Bronchial epithelial cell (primary cell): ENCODE data around the gene PATJ. TPM values are rescaled to one million over a fixed set of nuclear protein-coding genes. Genes with fewer than 3 reads are reported as not detected.
"Not testable (repeated sequence)": the region's sequence is repeated elsewhere in the genome, so short reads cannot be mapped to it uniquely, and the experiment has no call there.

ENCODE experiments used
- DNase-seq: peaks from one replicate; pipeline ENCODE4 v3.0.0-alpha.2; 2010; ENCODE audit warnings: low read depth
- FAIRE-seq: peaks from 2 replicates; lab custom pipeline; 2011; peaks lifted over from hg19 to GRCh38; lab: Jason Lieb, UNC
- H3K27me3 ChIP-seq: 2 replicates; pipeline ENCODE4 v1.5.1; 2011; ENCODE audit warnings: low read length; ENCODE audit not compliant: control insufficient read depth, insufficient read depth
- H3K36me3 ChIP-seq: 2 replicates; pipeline ENCODE4 v1.5.1; 2011; ENCODE audit warnings: low read length; ENCODE audit not compliant: control insufficient read depth, insufficient read depth
- H3K4me3 ChIP-seq: 2 replicates; pipeline ENCODE4 v1.5.1; 2011; ENCODE audit warnings: mild to moderate bottlenecking, low read depth, low read length, control low read depth
- total RNA-seq: library from RNA; depleted of rRNA; stranded (reverse); fragments of >200 nt; gene quantifications from 2 replicates; pipeline ENCODE4 v1.2.1, GENCODE V29; 2014
- TF ChIP-seq, protein P1 (sequence below): IDR thresholded peaks from 2 replicates; pipeline ENCODE4 v1.5.1; 2011; ENCODE audit warnings: mild to moderate bottlenecking, moderate library complexity, low read length, control low read depth, inconsistent platforms; ENCODE audit not compliant: insufficient read depth, severe bottlenecking

Gene PATJ
- total RNA-seq, 1 donor from 2014 or later, result 46.6 TPM

DNA sequence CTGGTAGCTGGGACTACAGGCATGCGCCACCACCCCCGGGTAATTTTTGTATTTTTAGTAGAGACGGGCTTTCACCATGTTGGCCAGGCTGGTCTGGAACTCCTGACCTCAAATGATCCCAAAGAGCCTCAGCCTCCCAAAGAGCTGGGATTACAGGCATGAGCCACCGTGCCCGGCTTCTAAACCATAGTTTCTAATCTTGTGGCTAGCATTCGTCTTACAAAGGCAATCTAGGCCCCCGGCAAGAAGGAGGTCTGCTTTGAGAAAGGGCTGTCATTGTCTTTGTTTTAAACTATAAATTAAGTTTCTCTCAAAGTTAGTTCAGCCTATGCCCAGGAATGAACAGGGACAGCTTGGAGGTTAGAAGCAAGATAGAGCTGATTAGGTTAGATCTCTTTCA, 442.1 kb downstream of the PATJ start:
- no peak overlapping the region for H3K4me3 ChIP-seq
- no peak for FAIRE-seq
- TF ChIP-seq, protein P1, sequence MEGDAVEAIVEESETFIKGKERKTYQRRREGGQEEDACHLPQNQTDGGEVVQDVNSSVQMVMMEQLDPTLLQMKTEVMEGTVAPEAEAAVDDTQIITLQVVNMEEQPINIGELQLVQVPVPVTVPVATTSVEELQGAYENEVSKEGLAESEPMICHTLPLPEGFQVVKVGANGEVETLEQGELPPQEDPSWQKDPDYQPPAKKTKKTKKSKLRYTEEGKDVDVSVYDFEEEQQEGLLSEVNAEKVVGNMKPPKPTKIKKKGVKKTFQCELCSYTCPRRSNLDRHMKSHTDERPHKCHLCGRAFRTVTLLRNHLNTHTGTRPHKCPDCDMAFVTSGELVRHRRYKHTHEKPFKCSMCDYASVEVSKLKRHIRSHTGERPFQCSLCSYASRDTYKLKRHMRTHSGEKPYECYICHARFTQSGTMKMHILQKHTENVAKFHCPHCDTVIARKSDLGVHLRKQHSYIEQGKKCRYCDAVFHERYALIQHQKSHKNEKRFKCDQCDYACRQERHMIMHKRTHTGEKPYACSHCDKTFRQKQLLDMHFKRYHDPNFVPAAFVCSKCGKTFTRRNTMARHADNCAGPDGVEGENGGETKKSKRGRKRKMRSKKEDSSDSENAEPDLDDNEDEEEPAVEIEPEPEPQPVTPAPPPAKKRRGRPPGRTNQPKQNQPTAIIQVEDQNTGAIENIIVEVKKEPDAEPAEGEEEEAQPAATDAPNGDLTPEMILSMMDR, result no peak
- H3K27me3 ChIP-seq, result no peaks in the 10 kb centered on the region
- DNase-seq, result no peak
- no peaks in the 10 kb centered on the region for H3K36me3 ChIP-seq

DNA sequence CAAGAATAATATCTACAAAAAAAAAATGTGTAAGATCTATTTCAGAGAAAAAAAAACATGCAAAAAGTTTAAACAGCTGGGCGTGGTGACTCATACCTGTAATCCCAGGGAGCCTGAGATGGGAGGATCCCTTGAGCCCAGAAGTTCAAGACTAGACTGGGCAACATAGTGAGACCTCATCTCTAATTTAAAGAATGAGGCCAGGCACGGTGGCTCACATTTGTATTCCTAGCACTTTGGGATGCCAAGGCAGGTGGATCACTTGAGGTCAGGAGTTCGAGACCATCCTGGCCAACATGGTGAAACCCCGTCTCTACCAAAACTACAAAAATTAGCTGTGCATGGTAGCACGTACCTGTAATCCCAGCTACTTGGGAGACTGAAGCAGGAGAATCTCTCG, 443.0 kb downstream of the PATJ start:
- DNase-seq, FAIRE-seq, H3K4me3 ChIP-seq, H3K27me3 ChIP-seq, H3K36me3 ChIP-seq: not testable (repeated sequence)

DNA sequence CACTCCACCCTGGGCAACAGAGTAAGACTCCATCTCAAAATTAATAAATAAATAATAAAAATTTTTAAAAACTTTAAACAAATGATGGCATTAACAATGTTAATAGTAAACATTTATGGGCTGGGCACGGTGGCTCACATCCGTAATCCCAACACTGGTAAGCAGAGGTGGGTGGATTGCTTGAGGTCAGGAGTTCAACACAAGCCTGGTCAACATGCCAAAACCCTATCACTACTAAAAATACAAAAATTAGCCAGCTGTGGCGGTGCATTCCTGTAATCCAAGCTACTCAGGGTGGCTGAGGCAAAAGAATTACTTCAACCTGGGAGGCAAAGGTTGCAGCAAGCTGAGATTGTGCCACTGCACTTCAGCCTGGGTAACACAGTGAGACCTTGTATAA, 443.4 kb downstream of the PATJ start:
- TF ChIP-seq, protein P1, result no peak
- DNase-seq, result no peak
- H3K27me3 ChIP-seq, result no peaks in the 10 kb centered on the region
- H3K36me3 ChIP-seq, result no peaks in the 10 kb centered on the region
- no peak for FAIRE-seq
- no peak overlapping the region for H3K4me3 ChIP-seq

DNA sequence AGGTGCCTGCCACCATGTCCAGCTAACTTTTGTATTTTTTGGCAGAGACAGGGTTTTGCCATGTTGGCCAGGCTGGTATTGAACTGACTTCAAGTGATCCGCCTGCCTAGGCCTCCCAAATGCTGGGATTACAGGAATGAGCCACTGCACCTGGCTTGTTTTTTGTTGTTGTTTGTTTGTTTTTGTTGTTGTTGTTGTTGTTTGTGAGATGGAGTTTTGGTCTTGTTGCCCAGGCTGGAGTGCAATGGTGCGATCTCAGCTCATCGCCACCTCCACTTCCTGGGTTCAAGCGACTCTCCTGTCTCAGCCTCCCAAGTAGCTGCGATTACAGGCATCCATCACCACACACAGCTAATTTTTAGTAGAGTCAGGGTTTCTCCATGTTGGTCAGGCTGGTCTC, 445.3 kb downstream of the PATJ start:
- no peaks in the 10 kb centered on the region for H3K36me3 ChIP-seq
- no peaks in the 10 kb centered on the region for H3K27me3 ChIP-seq
- TF ChIP-seq, protein P1, result no peak
- DNase-seq (no peak), FAIRE-seq (no peak)
- H3K4me3 ChIP-seq, result no peak overlapping the region

DNA sequence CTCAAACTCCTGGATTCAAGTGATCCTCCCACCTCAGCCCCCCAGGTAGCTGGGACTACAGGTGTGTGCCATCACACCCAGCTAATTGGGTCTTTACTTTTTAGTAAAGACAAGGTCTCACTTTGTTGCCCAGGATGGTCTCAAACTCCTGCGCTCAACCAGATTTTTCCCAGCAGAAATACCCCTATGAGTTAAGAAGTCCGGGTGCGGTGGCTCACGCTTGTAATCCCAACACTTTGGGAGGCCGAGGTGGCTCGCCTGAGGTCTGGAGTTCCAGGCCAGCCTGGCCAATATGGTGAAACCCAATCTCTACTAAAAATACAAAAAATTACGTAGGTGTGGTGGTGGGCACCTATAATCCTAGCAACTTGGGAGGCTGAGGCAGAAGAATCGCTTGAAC, 445.8 kb downstream of the PATJ start:
- Histone ChIP-seq H3K36me3 (no peaks in the 10 kb centered on the region), H3K4me3 (no peak overlapping the region), H3K27me3 (no peaks in the 10 kb centered on the region)
- TF ChIP-seq, protein P1, result no peak
- FAIRE-seq, result no peak
- DNase-seq, result no peak

DNA sequence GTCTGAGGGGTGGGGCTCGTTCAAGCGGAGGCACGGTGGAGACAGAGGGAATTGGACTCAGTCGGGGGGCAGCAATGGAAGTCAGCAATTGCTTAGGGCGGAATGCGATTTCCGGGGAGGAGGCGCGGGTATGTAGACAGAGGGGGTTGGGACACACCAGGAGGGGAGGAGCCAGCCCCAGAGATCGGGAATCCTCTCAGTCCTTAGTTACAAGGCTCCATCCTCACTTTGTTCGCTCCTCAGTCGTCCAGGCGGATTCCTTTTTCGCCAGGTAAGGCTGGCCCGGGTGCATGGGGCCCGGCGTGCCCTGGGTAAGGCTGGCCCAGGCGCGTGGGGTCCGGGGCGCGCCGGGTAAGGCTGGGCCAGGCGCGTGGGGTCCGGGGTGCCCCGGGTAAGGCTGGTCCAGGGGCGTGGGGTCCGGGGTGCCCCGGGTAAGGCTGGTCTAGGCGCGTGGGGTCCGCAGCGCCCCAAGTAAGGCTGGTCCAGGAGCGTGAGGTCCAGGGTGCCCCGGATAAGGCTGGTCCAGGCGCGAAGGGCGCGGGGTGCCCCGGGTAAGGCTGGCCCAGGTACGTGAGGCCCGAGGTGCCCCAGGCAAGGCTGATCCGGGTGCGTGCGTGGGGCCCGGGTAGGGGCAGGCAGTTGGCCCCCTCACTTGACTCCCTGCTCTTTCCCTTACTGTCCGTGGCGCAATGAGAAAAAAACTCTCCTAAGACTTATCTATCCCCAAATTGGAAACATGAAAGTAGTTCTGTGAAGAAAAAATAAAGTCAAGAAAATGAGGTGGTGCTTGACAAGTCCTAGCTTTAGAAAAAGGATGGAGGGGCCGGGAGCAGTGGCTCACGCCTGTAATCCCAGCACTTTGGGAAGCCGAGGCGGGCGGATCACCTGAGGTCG, 452.6 kb downstream of the PATJ start, which contains the start of gene L1TD1:
Gene L1TD1, plus strand, starts transcription at position 199 of the 894 bp plus-strand sequence. CDS start 11,780 bp downstream, outside the sequence.
- TF ChIP-seq, protein P1, result no peak
- Histone ChIP-seq H3K27me3 (peaks cover 3% of the 10 kb centered on the region), H3K4me3 (no peak within 1 kb of the TSS), H3K36me3 (no peaks in the 10 kb centered on the region)
- no peak for FAIRE-seq
- no peak for DNase-seq
